MM.1S (cell line): ENCODE data around the gene ZC2HC1C.
A peak's percentile ranks its signal among the peaks of the same experiment; 100 is the strongest.
"Not testable (repeated sequence)": the region's sequence is repeated elsewhere in the genome, so short reads cannot be mapped to it uniquely, and the experiment has no call there.

Source experiments
- DNase-seq: peaks from one replicate; pipeline ENCODE4 v3.0.0-alpha.2; 2015
- H2AFZ ChIP-seq: fragments of 300-600 bp; sonication (generic); 2 replicates; pipeline ENCODE4 v1.6.0; 2016; ENCODE audit warnings: antibody characterized with exemption, low read length
- H3F3A ChIP-seq: fragments of 300-600 bp; sonication (generic); 2 replicates; pipeline ENCODE4 v1.6.1; 2016; ENCODE audit warnings: mild to moderate bottlenecking, antibody characterized with exemption, low read length, moderate library complexity, mixed read lengths; ENCODE audit not compliant: insufficient read depth
- H3K27ac ChIP-seq: fragments of 300-600 bp; sonication (generic); 2 replicates; pipeline ENCODE4 v1.5.1; 2016; ENCODE audit warnings: mild to moderate bottlenecking, low read length
- H3K27me3 ChIP-seq: fragments of 300-600 bp; sonication (generic); replicated peaks from 2 replicates; pipeline ENCODE4 v1.6.0; 2016; ENCODE audit warnings: low read length; ENCODE audit not compliant: insufficient read depth
- H3K36me3 ChIP-seq: fragments of 300-600 bp; sonication (generic); replicated peaks from 2 replicates; pipeline ENCODE4 v1.6.1; 2016; ENCODE audit warnings: mild to moderate bottlenecking, low read length, mixed read lengths; ENCODE audit not compliant: insufficient read depth
- H3K4me1 ChIP-seq: fragments of 300-600 bp; sonication (generic); 2 replicates; pipeline ENCODE4 v1.6.1; 2016; ENCODE audit warnings: low read length, mixed read lengths
- H3K4me2 ChIP-seq: fragments of 300-600 bp; sonication (generic); 2 replicates; pipeline ENCODE4 v1.6.0; 2016; ENCODE audit warnings: low read depth, low read length
- H3K4me3 ChIP-seq: fragments of 300-600 bp; sonication (generic); 2 replicates; pipeline ENCODE4 v1.5.1; 2016; ENCODE audit warnings: low read length, mixed read lengths
- H3K79me2 ChIP-seq: fragments of 300-600 bp; sonication (generic); 2 replicates; pipeline ENCODE4 v1.6.1; 2016; ENCODE audit warnings: mixed run types, low read length, mixed read lengths
- H3K9ac ChIP-seq: fragments of 300-600 bp; sonication (generic); 2 replicates; pipeline ENCODE4 v1.6.1; 2016; ENCODE audit warnings: low read length, mixed read lengths
- H3K9me2 ChIP-seq: fragments of 300-600 bp; sonication (generic); replicated peaks from 2 replicates; pipeline ENCODE4 v1.6.1; 2016; ENCODE audit warnings: mild to moderate bottlenecking, low read length, mixed read lengths; ENCODE audit not compliant: insufficient read depth
- H3K9me3 ChIP-seq: fragments of 300-600 bp; sonication (generic); replicated peaks from 2 replicates; pipeline ENCODE4 v1.6.1; 2016; ENCODE audit warnings: mild to moderate bottlenecking, low read length, mixed read lengths; ENCODE audit not compliant: insufficient read depth
- H4K20me1 ChIP-seq: fragments of 300-600 bp; sonication (generic); 2 replicates; pipeline ENCODE4 v1.6.1; 2016; ENCODE audit warnings: mild to moderate bottlenecking, low read length, moderate library complexity, mixed read lengths; ENCODE audit not compliant: insufficient read depth
- CTCF ChIP-seq: fragments of 300-600 bp; sonication (generic); IDR thresholded peaks from 2 replicates; pipeline ENCODE4 v1.5.1; 2016; ENCODE audit warnings: antibody characterized with exemption, low read length, mixed read lengths
- EZH2 ChIP-seq: fragments of 300-600 bp; sonication (generic); optimal IDR thresholded peaks from 2 replicates; pipeline ENCODE3; 2017; ENCODE audit warnings: low read depth, mild to moderate bottlenecking, antibody characterized with exemption, low read length, mixed read lengths
- EZH2phosphoT487 ChIP-seq: fragments of 300-600 bp; sonication (generic); IDR thresholded peaks from 2 replicates; pipeline ENCODE4 v1.6.1; 2018; ENCODE audit warnings: antibody characterized with exemption, low read length

ZC2HC1C gene

GRCh38 chr14:75067212-75067611 is 2.2 kb upstream of the ZC2HC1C start:
- H3F3A ChIP-seq = no peaks in the 10 kb centered on the region
- no peaks in the 10 kb centered on the region for H3K9me3 ChIP-seq
- H3K4me1 ChIP-seq = 0 out of 2 replicates have a peak, but pooled peaks cover 4% of the 10 kb centered on the region
- no peaks in the 10 kb centered on the region for H3K9me2 ChIP-seq
- H3K27me3 ChIP-seq = no peaks in the 10 kb centered on the region
- DNase-seq = no peak
- no peak overlapping the region for H3K27ac ChIP-seq
- no peak overlapping the region for H3K9ac ChIP-seq
- no peak overlapping the region for H3K4me3 ChIP-seq
- H4K20me1 ChIP-seq = no peaks in the 10 kb centered on the region
- peaks cover 19% of the 10 kb centered on the region for H3K79me2 ChIP-seq
- H3K4me2 ChIP-seq = no peak overlapping the region
- no peak for TF ChIP-seq CTCF
- TF ChIP-seq EZH2 = no peak
- TF ChIP-seq EZH2phosphoT487 = no peak
- H2AFZ ChIP-seq = no peak overlapping the region
- no peaks in the 10 kb centered on the region for H3K36me3 ChIP-seq

GRCh38 chr14:75067765-75068164 is 1.7 kb upstream of the ZC2HC1C start:
- H3F3A ChIP-seq, H3K4me2 ChIP-seq, H3K27me3 ChIP-seq, H3K9me3 ChIP-seq, H3K4me1 ChIP-seq, H3K9me2 ChIP-seq, H4K20me1 ChIP-seq, H3K36me3 ChIP-seq, DNase-seq, H3K4me3 ChIP-seq, H3K27ac ChIP-seq, H2AFZ ChIP-seq, H3K9ac ChIP-seq: not testable (repeated sequence)
- peaks cover 16% of the 10 kb centered on the region for H3K79me2 ChIP-seq

- no peaks in the 10 kb centered on the region for H3K36me3 ChIP-seq
- peak overlapping the region; percentile 72 for H3K9ac ChIP-seq
- H3K9me3 ChIP-seq = no peaks in the 10 kb centered on the region
- H3F3A ChIP-seq = no peaks in the 10 kb centered on the region
- 0 out of 2 replicates have a peak, but pooled peaks cover 4% of the 10 kb centered on the region for H3K4me1 ChIP-seq
- TF ChIP-seq EZH2phosphoT487 (no peak), CTCF (no peak), EZH2 (no peak)
- H3K27me3 ChIP-seq = no peaks in the 10 kb centered on the region
- no peak for DNase-seq
- H3K9me2 ChIP-seq = no peaks in the 10 kb centered on the region
- peak overlapping the region; percentile 84 for H2AFZ ChIP-seq
- peak overlapping the region; percentile 71 for H3K4me3 ChIP-seq
- peaks cover 8% of the 10 kb centered on the region for H3K79me2 ChIP-seq
- H3K4me2 ChIP-seq = peak overlapping the region; percentile 76
- H3K27ac ChIP-seq = peak overlapping the region; percentile 79; the same call in 1 of the 2 replicates
- H4K20me1 ChIP-seq = no peaks in the 10 kb centered on the region
Observed at GRCh38 chr14:75068294-75069120, 934 bp upstream of the ZC2HC1C start.

- Histone ChIP-seq H3K36me3 (no peaks in the 10 kb centered on the region), H3F3A (no peaks in the 10 kb centered on the region), H3K4me1 (0 out of 2 replicates have a peak, but pooled peaks cover 4% of the 10 kb centered on the region), H3K79me2 (peaks cover 5% of the 10 kb centered on the region; the same call in 1 of the 2 replicates), H2AFZ (peak overlapping the region; percentile 84), H3K27ac (peak overlapping the region; percentile 79; the same call in 1 of the 2 replicates), H3K4me3 (peak overlapping the region; percentile 71), H3K4me2 (peak overlapping the region; percentile 76; the same call in 1 of the 2 replicates), H3K9ac (peak overlapping the region; percentile 72), H3K27me3 (no peaks in the 10 kb centered on the region), H4K20me1 (no peaks in the 10 kb centered on the region), H3K9me2 (no peaks in the 10 kb centered on the region), H3K9me3 (no peaks in the 10 kb centered on the region)
- TF ChIP-seq EZH2 (no peak), EZH2phosphoT487 (no peak), CTCF (no peak)
- DNase-seq = peak; percentile 20
Observed at GRCh38 chr14:75069811-75070145, 337 bp downstream of the ZC2HC1C start.
